Endothelial cell of umbilical vein (primary cell): ENCODE results near the gene DSG2. TPM values are rescaled to one million over a fixed set of nuclear protein-coding genes. Genes with fewer than 3 reads are reported as not detected.

ENCODE experiments used
- BruUV-seq: library from RNA; stranded (reverse); fragments of 400-500 nt; replicated peaks from 2 replicates; lab custom pipeline; 2021; lab: Mats Ljungman, UMichigan
- CTCF ChIA-PET: fragments of 300-600, 350-600 bp; sonication (Branson Sonifier 250); formaldehyde crosslinking; loops from one replicate; lab custom pipeline; 2021; ENCODE audit warnings: antibody characterized with exemption, inconsistent platforms; lab: Charles Lee
- POLR2A ChIA-PET: fragments of 300-600, 350-600 bp; sonication (Branson Sonifier 250); formaldehyde crosslinking; loops from one replicate; lab custom pipeline; 2021; ENCODE audit warnings: antibody characterized with exemption, inconsistent platforms; lab: Charles Lee
- DNase-seq: peaks from one replicate; pipeline ENCODE4 v3.0.0-alpha.2; 2011; ENCODE audit warnings: low read depth, low spot score
- FAIRE-seq: peaks from 2 replicates; lab custom pipeline; 2011; peaks lifted over from hg19 to GRCh38; lab: Jason Lieb, UNC
- H2AFZ ChIP-seq: 2 replicates; pipeline ENCODE4 v1.6.0; 2012; ENCODE audit warnings: low read depth, low read length, control low read depth, inconsistent platforms
- H3K27ac ChIP-seq: 2 replicates; pipeline ENCODE4 v1.5.1; 2011; ENCODE audit warnings: low read depth, mild to moderate bottlenecking, control low read depth, low read length, moderate library complexity; ENCODE audit not compliant: insufficient read depth
- H3K27me3 ChIP-seq, 2 experiments: 2 replicates each; pipeline versions ENCODE4 v1.6.0 to v1.6.1; 2011; ENCODE audit warnings: low read length in 2 of 2, mixed read lengths in 1 of 2; ENCODE audit not compliant: control insufficient read depth in 2 of 2, insufficient read depth in 2 of 2
- H3K36me3 ChIP-seq, 2 experiments: 2 replicates in 1 of 2; 3 replicates in 1 of 2; pipeline ENCODE4 v1.5.1; 2011; ENCODE audit warnings: low read length in 2 of 2, mild to moderate bottlenecking in 1 of 2, moderate library complexity in 1 of 2; ENCODE audit not compliant: control insufficient read depth in 2 of 2, insufficient read depth in 2 of 2; ENCODE audit errors: extremely low read depth in 1 of 2
- H3K4me1 ChIP-seq: 3 replicates; pipeline ENCODE4 v1.5.1; 2011; ENCODE audit warnings: mild to moderate bottlenecking, low read length; ENCODE audit not compliant: control insufficient read depth, insufficient read depth; ENCODE audit errors: extremely low read depth
- H3K4me2 ChIP-seq: 2 replicates; pipeline ENCODE4 v1.6.1; 2011; ENCODE audit warnings: low read length, control low read depth, mixed read lengths; ENCODE audit not compliant: insufficient read depth
- H3K4me3 ChIP-seq, 3 experiments: fragments of 200-600 bp in 1 of 3; sonication (generic), shearing (Covaris generic) in 1 of 3; replicated peaks in 1 of 3; 2 replicates each; pipeline ENCODE4 v1.5.1; 2011 to 2016; ENCODE audit warnings: control low read depth in 3 of 3, low read length in 3 of 3, mild to moderate bottlenecking in 2 of 3, inconsistent platforms in 1 of 3, low read depth in 1 of 3, moderate library complexity in 1 of 3; ENCODE audit not compliant: insufficient read depth in 1 of 3
- H3K79me2 ChIP-seq: 2 replicates; pipeline ENCODE4 v1.6.0; 2012; ENCODE audit warnings: low read length, inconsistent platforms; ENCODE audit not compliant: control insufficient read depth, insufficient read depth
- H3K9ac ChIP-seq: replicated peaks from 2 replicates; pipeline ENCODE3; 2011; ENCODE audit warnings: low read length, control low read depth; ENCODE audit not compliant: insufficient read depth; ENCODE audit errors: extremely low read depth
- H3K9me1 ChIP-seq: replicated peaks from 3 replicates; pipeline ENCODE4 v1.6.0; 2011; ENCODE audit warnings: mild to moderate bottlenecking, low read length; ENCODE audit not compliant: control insufficient read depth, insufficient read depth; ENCODE audit errors: extremely low read depth
- H3K9me3 ChIP-seq: replicated peaks from 2 replicates; pipeline ENCODE4 v1.5.1; 2012; ENCODE audit warnings: low read length, inconsistent platforms; ENCODE audit not compliant: control insufficient read depth, insufficient read depth
- H4K20me1 ChIP-seq: replicated peaks from 2 replicates; pipeline ENCODE3; 2011; ENCODE audit warnings: mild to moderate bottlenecking, low read length; ENCODE audit not compliant: control insufficient read depth, insufficient read depth; ENCODE audit errors: extremely low read depth
- FOS ChIP-seq: IDR thresholded peaks from 2 replicates; pipeline ENCODE4 v1.6.1; 2011; ENCODE audit warnings: mild to moderate bottlenecking, low read length, moderate library complexity, borderline replicate concordance; ENCODE audit not compliant: insufficient read depth
- GATA2 ChIP-seq: IDR thresholded peaks from 2 replicates; pipeline ENCODE4 v1.7.0; 2011; ENCODE audit warnings: low read depth, mild to moderate bottlenecking, moderate library complexity, mixed read lengths, low read length; ENCODE audit not compliant: insufficient read length, insufficient read depth
- JUN ChIP-seq: IDR thresholded peaks from 2 replicates; pipeline ENCODE4 v1.6.1; 2011; ENCODE audit warnings: borderline replicate concordance, low read depth; ENCODE audit not compliant: insufficient read length, insufficient read depth
- POLR2AphosphoS5 ChIP-seq: IDR thresholded peaks from 2 replicates; pipeline ENCODE4 v1.6.1; 2012; ENCODE audit warnings: low read depth, mild to moderate bottlenecking, control low read depth, low read length, moderate library complexity; ENCODE audit not compliant: insufficient read depth
- dilution Hi-C: fragments of 300-500 bp; cut with MboI; formaldehyde crosslinking; loops from one replicate; pipeline ENCODE4 v1.15.0; 2019; ENCODE audit warnings: low sequenced_read_pairs; ENCODE audit not compliant: extremely low pct_ligation_motif_present
- intact Hi-C: fragments of 100-400 bp; cut with micrococcal nuclease; formaldehyde crosslinking; loops from one replicate; pipeline ENCODE4 v1.10.0; 2022
- polyA plus RNA-seq, 4 experiments: library from polyadenylated mRNA; depleted of rRNA in 3 of 4; stranded (reverse) in 3 of 4; unstranded in 1 of 4; fragments of >200 nt; gene quantifications; 2 replicates each; pipeline versions ENCODE4 v1.2.1 to v1.2.3, GENCODE V29; 2011 to 2012; ENCODE audit warnings: missing spikeins in 1 of 4
- total RNA-seq: library from RNA; stranded (reverse); gene quantifications from 2 replicates; pipeline ENCODE4 v1.2.3, GENCODE V29; 2021
- TF ChIP-seq, protein P1 (sequence below), 2 donors: IDR thresholded peaks; 1 replicate in 1 of 2; 2 replicates in 1 of 2; pipeline ENCODE4 v1.5.1; 2011; ENCODE audit warnings: low read length in 2 of 2, mild to moderate bottlenecking in 2 of 2, moderate library complexity in 2 of 2, control low read depth in 1 of 2, inconsistent platforms in 1 of 2, low read depth in 1 of 2; ENCODE audit not compliant: insufficient read depth in 1 of 2; ENCODE audit errors: extremely low read depth in 1 of 2
- TF ChIP-seq, protein P2 (sequence below): IDR thresholded peaks from 2 replicates; pipeline ENCODE4 v1.6.1; 2011; ENCODE audit not compliant: insufficient read depth, insufficient read length

The DSG2 gene
- total and polyA plus RNA-seq, 2 donors (not counting 3 experiments of a cell fraction or from before 2014, with no cell fraction given), result 0.04 TPM

DNA sequence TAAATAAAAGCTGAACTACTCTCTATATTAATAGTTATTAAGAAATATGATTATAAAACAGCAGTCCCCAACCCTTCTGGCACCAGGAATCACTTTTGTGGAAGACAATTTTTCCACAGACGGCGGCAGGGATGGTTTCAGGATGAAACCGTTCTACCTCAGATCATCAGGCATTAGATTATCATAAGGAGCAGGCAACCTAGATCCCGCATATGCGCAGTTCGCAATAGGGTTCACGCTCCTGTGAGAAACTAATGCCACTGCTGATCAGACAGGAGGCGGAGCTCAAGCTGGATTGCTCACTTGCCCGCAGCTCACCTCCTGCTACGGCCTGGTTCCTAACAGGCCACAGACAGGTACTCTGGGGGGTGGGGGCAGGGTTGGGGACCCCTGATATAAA, 19.3 kb upstream of the DSG2 start:
- H3K4me2 ChIP-seq, result no peak overlapping the region
- H3K4me3 ChIP-seq, result no peak overlapping the region
- ChIA-PET POLR2A (no interaction called here), CTCF (no interaction called here)
- H3K27me3 ChIP-seq, result no peaks in the 10 kb centered on the region
- H3K4me1 ChIP-seq, result no peaks in the 10 kb centered on the region
- intact Hi-C loops, result no loop called here
- no peaks in the 10 kb centered on the region for H3K9me3 ChIP-seq
- DNase-seq, result no peak
- no peak for FAIRE-seq
- BruUV-seq, result no TSS peak
- TF ChIP-seq, protein P1, sequence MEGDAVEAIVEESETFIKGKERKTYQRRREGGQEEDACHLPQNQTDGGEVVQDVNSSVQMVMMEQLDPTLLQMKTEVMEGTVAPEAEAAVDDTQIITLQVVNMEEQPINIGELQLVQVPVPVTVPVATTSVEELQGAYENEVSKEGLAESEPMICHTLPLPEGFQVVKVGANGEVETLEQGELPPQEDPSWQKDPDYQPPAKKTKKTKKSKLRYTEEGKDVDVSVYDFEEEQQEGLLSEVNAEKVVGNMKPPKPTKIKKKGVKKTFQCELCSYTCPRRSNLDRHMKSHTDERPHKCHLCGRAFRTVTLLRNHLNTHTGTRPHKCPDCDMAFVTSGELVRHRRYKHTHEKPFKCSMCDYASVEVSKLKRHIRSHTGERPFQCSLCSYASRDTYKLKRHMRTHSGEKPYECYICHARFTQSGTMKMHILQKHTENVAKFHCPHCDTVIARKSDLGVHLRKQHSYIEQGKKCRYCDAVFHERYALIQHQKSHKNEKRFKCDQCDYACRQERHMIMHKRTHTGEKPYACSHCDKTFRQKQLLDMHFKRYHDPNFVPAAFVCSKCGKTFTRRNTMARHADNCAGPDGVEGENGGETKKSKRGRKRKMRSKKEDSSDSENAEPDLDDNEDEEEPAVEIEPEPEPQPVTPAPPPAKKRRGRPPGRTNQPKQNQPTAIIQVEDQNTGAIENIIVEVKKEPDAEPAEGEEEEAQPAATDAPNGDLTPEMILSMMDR (IDR thresholded peaks at IDR 0.05; ENCODE audit: extremely low read depth in 1 of 2, insufficient read depth in 1 of 2, low read depth in 1 of 2, low read length in 2 of 2), result no peak
- no peak for TF ChIP-seq POLR2AphosphoS5
- TF ChIP-seq, protein P2, sequence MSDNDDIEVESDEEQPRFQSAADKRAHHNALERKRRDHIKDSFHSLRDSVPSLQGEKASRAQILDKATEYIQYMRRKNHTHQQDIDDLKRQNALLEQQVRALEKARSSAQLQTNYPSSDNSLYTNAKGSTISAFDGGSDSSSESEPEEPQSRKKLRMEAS, result no peak
- TF ChIP-seq FOS, result no peak
- TF ChIP-seq JUN, result no peak
- TF ChIP-seq GATA2, result no peak
- dilution Hi-C loops, result no loop called here
- H3K9ac ChIP-seq, result no peak overlapping the region
- no peaks in the 10 kb centered on the region for H3K36me3 ChIP-seq
- no peak overlapping the region for H3K27ac ChIP-seq
- H2AFZ ChIP-seq, result no peak overlapping the region
- H3K9me1 ChIP-seq, result no peaks in the 10 kb centered on the region
- H3K79me2 ChIP-seq, result no peaks in the 10 kb centered on the region
- H4K20me1 ChIP-seq, result no peaks in the 10 kb centered on the region
